SK-N-SH treated with all-trans-retinoic acid at 6 μM for 48 hours (cell line): ENCODE results near the gene DYNC1H1.

Source experiments
- ATAC-seq: fragments of 200-7000 bp; cut with Tn5 transposase; 3 replicates; pipeline ENCODE4 v1.9.1; 2020; ENCODE audit warnings: mild to moderate bottlenecking, moderate library complexity
- ARNTL ChIP-seq: fragments of 450-650 bp; formaldehyde crosslinking; IDR thresholded peaks from 2 replicates; pipeline ENCODE4 v1.5.0; 2020; ENCODE audit warnings: low read depth, mild to moderate bottlenecking, moderate library complexity, borderline replicate concordance
- BACH2 ChIP-seq: fragments of 250-450 bp; sonication (Bioruptor Pico); IDR thresholded peaks from 2 replicates; pipeline ENCODE4 v1.9.0; 2021; ENCODE audit warnings: mild to moderate bottlenecking, borderline replicate concordance
- CSDC2 ChIP-seq: fragments of 250-450 bp; sonication (Bioruptor Pico); IDR thresholded peaks from 2 replicates; pipeline ENCODE4 v1.5.0; 2020; ENCODE audit warnings: mild to moderate bottlenecking, moderate library complexity
- CSRNP3 ChIP-seq: fragments of 250-450 bp; sonication (Bioruptor Pico); IDR thresholded peaks from 2 replicates; pipeline ENCODE4 v1.5.1; 2021; ENCODE audit warnings: mild to moderate bottlenecking, moderate library complexity
- ESRRG ChIP-seq: fragments of 250-450 bp; sonication (Bioruptor Pico); IDR thresholded peaks from 2 replicates; pipeline ENCODE4 v1.6.1; 2021; ENCODE audit warnings: mild to moderate bottlenecking
- GLIS3 ChIP-seq: fragments of 250-450 bp; sonication (Bioruptor Pico); IDR thresholded peaks from 2 replicates; pipeline ENCODE4 v1.5.0; 2020; ENCODE audit warnings: mild to moderate bottlenecking, moderate library complexity
- ISL1 ChIP-seq: fragments of 250-450 bp; sonication (Bioruptor Pico); IDR thresholded peaks from 2 replicates; pipeline ENCODE4 v2.1.2; 2022; ENCODE audit warnings: mild to moderate bottlenecking, moderate library complexity
- OSR1 ChIP-seq: fragments of 250-450 bp; sonication (Bioruptor Pico); IDR thresholded peaks from 2 replicates; pipeline ENCODE4 v1.8.0; 2022; ENCODE audit warnings: moderate library complexity, mild to moderate bottlenecking, inconsistent platforms
- POU6F1 ChIP-seq: fragments of 250-450 bp; sonication (Bioruptor Pico); IDR thresholded peaks from 2 replicates; pipeline ENCODE4 v1.8.0; 2021; ENCODE audit warnings: low read depth, mild to moderate bottlenecking, moderate library complexity, borderline replicate concordance
- PPARA ChIP-seq: fragments of 250-450 bp; sonication (Bioruptor Pico); IDR thresholded peaks from 2 replicates; pipeline ENCODE4 v1.5.0; 2020; ENCODE audit warnings: mild to moderate bottlenecking, borderline replicate concordance
- SNAI2 ChIP-seq: fragments of 250-450 bp; sonication (Bioruptor Pico); IDR thresholded peaks from 2 replicates; pipeline ENCODE4 v1.5.0; 2020; ENCODE audit warnings: mild to moderate bottlenecking, moderate library complexity
- TCF4 ChIP-seq: fragments of 250-450 bp; sonication (Bioruptor Pico); IDR thresholded peaks from 2 replicates; pipeline ENCODE4 v1.8.0; 2021; ENCODE audit warnings: mild to moderate bottlenecking, moderate library complexity, borderline replicate concordance
- TOX ChIP-seq: fragments of 250-450 bp; sonication (Bioruptor Pico); IDR thresholded peaks from 2 replicates; pipeline ENCODE4 v1.8.0; 2021; ENCODE audit warnings: mild to moderate bottlenecking, moderate library complexity, borderline replicate concordance
- TSHZ2 ChIP-seq: fragments of 250-450 bp; sonication (Bioruptor Pico); IDR thresholded peaks from 2 replicates; pipeline ENCODE4 v1.5.0; 2020; ENCODE audit warnings: mild to moderate bottlenecking, moderate library complexity
- ZC3H10 ChIP-seq: fragments of 250-450 bp; sonication (Bioruptor Pico); IDR thresholded peaks from 2 replicates; pipeline ENCODE4 v1.5.1; 2021; ENCODE audit warnings: mild to moderate bottlenecking, moderate library complexity
- ZFP3 ChIP-seq: fragments of 250-450 bp; sonication (Bioruptor Pico); IDR thresholded peaks from 2 replicates; pipeline ENCODE4 v1.5.0; 2020; ENCODE audit warnings: mild to moderate bottlenecking, moderate library complexity
- ZFP30 ChIP-seq: fragments of 450-650 bp; formaldehyde crosslinking; IDR thresholded peaks from 2 replicates; pipeline ENCODE4 v1.5.0; 2022; ENCODE audit warnings: mild to moderate bottlenecking, moderate library complexity
- ZNF565 ChIP-seq: fragments of 450-650 bp; formaldehyde crosslinking; conservative IDR thresholded peaks from 2 replicates; pipeline ENCODE4 v1.5.0; 2020; ENCODE audit warnings: low read depth, mild to moderate bottlenecking, moderate library complexity
- ZNF70 ChIP-seq: fragments of 450-650 bp; formaldehyde crosslinking; IDR thresholded peaks from 2 replicates; pipeline ENCODE4 v1.5.0; 2020; ENCODE audit warnings: mild to moderate bottlenecking, moderate library complexity
- ZNF8 ChIP-seq: fragments of 450-650 bp; formaldehyde crosslinking; IDR thresholded peaks from 2 replicates; pipeline ENCODE4 v1.5.0; 2020; ENCODE audit warnings: mild to moderate bottlenecking, moderate library complexity

DYNC1H1 gene

GRCh38 chr14:101973356-101973755 is 9.0 kb downstream of the DYNC1H1 start:
- ATAC-seq = no peak
- no peak for TF ChIP-seq ZFP3 (CRISPR knock-in tag)
- TF ChIP-seq ZNF565 = no peak
- no peak for TF ChIP-seq PPARA
- TF ChIP-seq SNAI2 (CRISPR knock-in tag) = no peak
- no peak for TF ChIP-seq CSRNP3 (CRISPR knock-in tag)
- TF ChIP-seq OSR1 (CRISPR knock-in tag) = no peak

GRCh38 chr14:101975231-101975630 is 10.9 kb downstream of the DYNC1H1 start:
- ATAC-seq = no peak

GRCh38 chr14:101977311-101978071 is 13.1 kb downstream of the DYNC1H1 start:
- no peak for ATAC-seq
- no peak for TF ChIP-seq ZFP3 (CRISPR knock-in tag)
- no peak for TF ChIP-seq ZNF70 (CRISPR knock-in tag)
- no peak for TF ChIP-seq POU6F1 (CRISPR knock-in tag)
- no peak for TF ChIP-seq BACH2
- no peak for TF ChIP-seq CSDC2 (CRISPR knock-in tag)
- no peak for TF ChIP-seq ISL1
- no peak for TF ChIP-seq ZNF565
- no peak for TF ChIP-seq TOX
- no peak for TF ChIP-seq ESRRG (CRISPR knock-in tag)
- TF ChIP-seq SNAI2 (CRISPR knock-in tag) = no peak
- no peak for TF ChIP-seq ARNTL

More at GRCh38 chr14:101975231-101975630, 10.9 kb downstream of the DYNC1H1 start:
- TF ChIP-seq ZC3H10 (CRISPR knock-in tag) (no peak), ZNF565 (no peak), TCF4 (CRISPR knock-in tag) (no peak), ARNTL (no peak), TSHZ2 (CRISPR knock-in tag) (no peak), POU6F1 (CRISPR knock-in tag) (no peak), ZFP30 (CRISPR knock-in tag) (no peak), PPARA (no peak), ZNF8 (CRISPR knock-in tag) (no peak), CSRNP3 (CRISPR knock-in tag) (no peak), OSR1 (CRISPR knock-in tag) (no peak), GLIS3 (CRISPR knock-in tag) (no peak)
